CD14-positive monocyte (primary cell): ENCODE results near the gene VPS35L. TPM values are rescaled to one million over a fixed set of nuclear protein-coding genes. Genes with fewer than 3 reads are reported as not detected.

Source experiments
- DNase-seq, 3 donors: peaks; one replicate each; pipeline ENCODE4 v3.0.0-alpha.2; 2011 to 2022
- H2AFZ ChIP-seq: 2 replicates; pipeline ENCODE4 v1.6.0; 2012; ENCODE audit warnings: mild to moderate bottlenecking, low read depth, low read length, inconsistent platforms; ENCODE audit not compliant: insufficient read depth, poor library complexity, severe bottlenecking
- H3K27ac ChIP-seq, 2 donors: 1 replicate in 1 of 2; 2 replicates in 1 of 2; pipeline ENCODE4 v1.5.1; 2012 to 2013; ENCODE audit warnings: low read length in 2 of 2, control low read depth in 1 of 2, inconsistent platforms in 1 of 2, low read depth in 1 of 2, mild to moderate bottlenecking in 1 of 2
- H3K27me3 ChIP-seq, 2 donors: one replicate each; pipeline versions ENCODE4 v1.6.0 to v1.6.1; 2011 to 2013; ENCODE audit warnings: low read length in 2 of 2; ENCODE audit not compliant: control insufficient read depth in 2 of 2, insufficient read depth in 2 of 2
- H3K36me3 ChIP-seq, 2 donors: replicated peaks in 1 of 2; 1 replicate in 1 of 2; 2 replicates in 1 of 2; pipeline versions ENCODE4 v1.5.1 to v1.6.1; 2012 to 2013; ENCODE audit warnings: low read length in 2 of 2, control low read depth in 1 of 2, inconsistent platforms in 1 of 2, mild to moderate bottlenecking in 1 of 2; ENCODE audit not compliant: insufficient read depth in 2 of 2, control insufficient read depth in 1 of 2
- H3K4me1 ChIP-seq, 2 donors: 1 replicate in 1 of 2; 2 replicates in 1 of 2; pipeline versions ENCODE4 v1.5.1 to v1.6.1; 2012 to 2013; ENCODE audit warnings: low read length in 2 of 2, control low read depth in 1 of 2, inconsistent platforms in 1 of 2, mild to moderate bottlenecking in 1 of 2, moderate library complexity in 1 of 2; ENCODE audit not compliant: insufficient read depth in 2 of 2, control insufficient read depth in 1 of 2
- H3K4me2 ChIP-seq: replicated peaks from 2 replicates; pipeline ENCODE3; 2012; ENCODE audit warnings: low read length, moderate library complexity, mild to moderate bottlenecking; ENCODE audit not compliant: poor library complexity, severe bottlenecking; ENCODE audit errors: extremely low read depth
- H3K4me3 ChIP-seq, 3 experiments: fragments of 200-600 bp in 1 of 3; sonication (generic) in 1 of 3; replicated peaks in 1 of 3; 1 replicate in 2 of 3; 2 replicates in 1 of 3; pipeline ENCODE4 v1.5.1; 2011 to 2013; ENCODE audit warnings: low read length in 3 of 3, mild to moderate bottlenecking in 3 of 3, control low read depth in 2 of 3, low read depth in 2 of 3, inconsistent platforms in 1 of 3, moderate library complexity in 1 of 3
- H3K79me2 ChIP-seq: 2 replicates; pipeline ENCODE4 v1.6.0; 2012; ENCODE audit warnings: mild to moderate bottlenecking, control low read depth, inconsistent platforms, low read length, moderate library complexity; ENCODE audit not compliant: insufficient read depth
- H3K9ac ChIP-seq: 2 replicates; pipeline ENCODE4 v1.6.0; 2017; ENCODE audit warnings: low read length, mild to moderate bottlenecking; ENCODE audit not compliant: insufficient read depth, poor library complexity, severe bottlenecking
- H3K9me3 ChIP-seq, 2 donors: replicated peaks in 1 of 2; 1 replicate in 1 of 2; 2 replicates in 1 of 2; pipeline versions ENCODE4 v1.5.1 to v1.6.1; 2012 to 2013; ENCODE audit warnings: low read length in 2 of 2, control low read depth in 1 of 2; ENCODE audit not compliant: control insufficient read depth in 1 of 2, insufficient read depth in 1 of 2
- H4K20me1 ChIP-seq: 2 replicates; pipeline ENCODE4 v1.6.0; 2012; ENCODE audit warnings: mild to moderate bottlenecking, low read length, control low read depth, moderate library complexity; ENCODE audit not compliant: insufficient read depth
- H3K27ac Mint-ChIP-seq, 7 donors: one replicate each; pipeline ENCODE4 v1.8.0; 2020; ENCODE audit warnings: mild to moderate bottlenecking in 7 of 7, mixed read lengths in 7 of 7, moderate library complexity in 6 of 7, inconsistent platforms in 2 of 7
- H3K27me3 Mint-ChIP-seq, 3 donors: one replicate each; pipeline ENCODE4 v1.8.0; 2021 to 2022; ENCODE audit warnings: low read depth in 3 of 3, mild to moderate bottlenecking in 3 of 3, mixed read lengths in 3 of 3, moderate library complexity in 3 of 3, inconsistent platforms in 1 of 3
- H3K36me3 Mint-ChIP-seq, 2 donors: one replicate each; pipeline ENCODE4 v1.8.0; 2020; ENCODE audit warnings: mixed read lengths in 2 of 2, inconsistent platforms in 1 of 2, mild to moderate bottlenecking in 1 of 2
- H3K4me1 Mint-ChIP-seq: one replicate; pipeline ENCODE4 v1.8.0; 2020; ENCODE audit warnings: mild to moderate bottlenecking, mixed read lengths
- H3K4me3 Mint-ChIP-seq, 2 donors: one replicate each; pipeline ENCODE4 v1.8.0; 2020; ENCODE audit warnings: mild to moderate bottlenecking in 2 of 2, mixed read lengths in 2 of 2, moderate library complexity in 1 of 2
- H3K9me3 Mint-ChIP-seq, 7 donors: one replicate each; pipeline ENCODE4 v1.8.0; 2020 to 2022; ENCODE audit warnings: mixed read lengths in 7 of 7, mild to moderate bottlenecking in 6 of 7, moderate library complexity in 6 of 7, inconsistent platforms in 2 of 7
- WGBS: methylation state at CpG from one replicate; pipeline ENCODE4 v1.1.5; 2013; ENCODE audit warnings: missing lambda C conversion rate; ENCODE audit not compliant: insufficient coverage; 5-methylcytosine and 5-hydroxymethylcytosine counted together
- intact Hi-C, 2 donors: fragments of 100-400 bp; cut with micrococcal nuclease; formaldehyde crosslinking; loops; one replicate each; pipeline versions ENCODE4 v1.15.0 to v1.15.1; 2023
- polyA plus RNA-seq, 3 donors: library from polyadenylated mRNA; depleted of rRNA in 1 of 3; unstranded in 2 of 3; stranded (reverse) in 1 of 3; fragments of 300-500 nt in 2 of 3; fragments of >200 nt in 1 of 3; fragmentation: Illumina TruSeq in 2 of 3; gene quantifications; 1 replicate in 2 of 3; 2 replicates in 1 of 3; pipeline ENCODE4 v1.2.3, GENCODE V29; 2012 to 2021
- TF ChIP-seq, protein P1 (sequence below): fragments of 200-600 bp; IDR thresholded peaks from one replicate; pipeline ENCODE4 v1.8.0; 2022; ENCODE audit warnings: antibody characterized with exemption, mild to moderate bottlenecking

Gene VPS35L
- polyA plus RNA-seq, 3 donors: 29.7 to 51.4 (median 48.8) TPM

DNA sequence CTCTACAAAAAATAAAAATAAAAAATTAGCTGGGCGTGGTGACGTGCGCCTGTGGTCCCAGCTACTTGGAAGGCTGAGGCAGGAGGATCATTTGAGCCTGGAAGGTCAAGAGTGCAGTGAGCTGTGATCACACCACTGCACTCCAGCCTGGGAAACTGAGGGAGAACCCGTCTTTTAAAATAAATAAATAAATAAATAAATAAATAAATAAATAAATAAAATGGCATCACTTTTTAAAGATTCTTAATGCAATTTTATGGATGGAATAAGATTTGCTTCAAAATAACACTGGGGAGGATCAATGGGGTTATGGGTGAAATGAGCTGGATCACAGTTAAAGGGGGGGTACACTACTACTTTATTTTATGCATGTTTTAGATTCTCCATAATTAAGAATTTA, 48.5 kb upstream of the VPS35L start:
- H3K36me3 Mint-ChIP-seq: peaks cover 61 to 75% of the 10 kb centered on the region in 2 donors
- H3K27me3 Mint-ChIP-seq: no peaks in the 10 kb centered on the region
- peak overlapping the region in 1 of 7 donors; percentile 21 for H3K27ac Mint-ChIP-seq
- Histone ChIP-seq H3K4me1 (peaks cover 10 to 15% of the 10 kb centered on the region in 2 donors), H3K9ac (no peak overlapping the region), H2AFZ (no peak overlapping the region), H3K27ac (no peak overlapping the region), H3K9me3 (no peaks in the 10 kb centered on the region), H3K27me3 (no peaks in the 10 kb centered on the region), H4K20me1 (no peaks in the 10 kb centered on the region), H3K4me3 (no peak overlapping the region), H3K36me3 (peaks cover 69 to 82% of the 10 kb centered on the region in 2 donors), H3K4me2 (no peak overlapping the region), H3K79me2 (peaks cover 1% of the 10 kb centered on the region)
- DNase-seq: no peak
- TF ChIP-seq, protein P1, sequence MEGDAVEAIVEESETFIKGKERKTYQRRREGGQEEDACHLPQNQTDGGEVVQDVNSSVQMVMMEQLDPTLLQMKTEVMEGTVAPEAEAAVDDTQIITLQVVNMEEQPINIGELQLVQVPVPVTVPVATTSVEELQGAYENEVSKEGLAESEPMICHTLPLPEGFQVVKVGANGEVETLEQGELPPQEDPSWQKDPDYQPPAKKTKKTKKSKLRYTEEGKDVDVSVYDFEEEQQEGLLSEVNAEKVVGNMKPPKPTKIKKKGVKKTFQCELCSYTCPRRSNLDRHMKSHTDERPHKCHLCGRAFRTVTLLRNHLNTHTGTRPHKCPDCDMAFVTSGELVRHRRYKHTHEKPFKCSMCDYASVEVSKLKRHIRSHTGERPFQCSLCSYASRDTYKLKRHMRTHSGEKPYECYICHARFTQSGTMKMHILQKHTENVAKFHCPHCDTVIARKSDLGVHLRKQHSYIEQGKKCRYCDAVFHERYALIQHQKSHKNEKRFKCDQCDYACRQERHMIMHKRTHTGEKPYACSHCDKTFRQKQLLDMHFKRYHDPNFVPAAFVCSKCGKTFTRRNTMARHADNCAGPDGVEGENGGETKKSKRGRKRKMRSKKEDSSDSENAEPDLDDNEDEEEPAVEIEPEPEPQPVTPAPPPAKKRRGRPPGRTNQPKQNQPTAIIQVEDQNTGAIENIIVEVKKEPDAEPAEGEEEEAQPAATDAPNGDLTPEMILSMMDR: no peak
- no peak overlapping the region for H3K4me3 Mint-ChIP-seq
- no CpG with 5 or more reads among the region's 4 CpGs for WGBS
- intact Hi-C loops: loop anchor here in 1 of 2 donors (10.0 kb wide), 1 partner anchor 122 kb away; no protein-coding TSS in a partner anchor
- H3K9me3 Mint-ChIP-seq: no peaks in the 10 kb centered on the region
- peaks cover 8% of the 10 kb centered on the region for H3K4me1 Mint-ChIP-seq

DNA sequence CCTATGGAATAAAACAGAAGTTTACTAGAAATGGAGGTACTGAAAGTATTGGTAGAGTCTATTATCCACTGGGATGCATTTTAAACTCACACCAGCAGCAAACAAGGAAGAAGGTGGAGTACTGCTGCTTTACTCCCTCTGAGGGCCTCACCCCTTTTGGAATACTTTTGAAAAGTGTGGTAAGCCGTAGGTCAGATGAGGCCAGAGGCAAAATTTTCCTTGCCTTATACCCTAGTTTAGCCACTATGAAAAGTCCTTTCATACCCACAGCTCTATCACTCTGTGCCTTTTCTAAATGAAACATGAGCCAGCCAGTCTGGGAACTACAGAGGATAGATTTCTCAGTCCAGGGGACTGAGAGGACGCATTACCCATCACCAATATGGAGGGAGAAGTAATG, 47.6 kb upstream of the VPS35L start:
- no peaks in the 10 kb centered on the region for H3K9me3 ChIP-seq

More for the DNA sequence above, 47.6 kb upstream of the VPS35L start:
- H3K27me3 Mint-ChIP-seq: no peaks in the 10 kb centered on the region
- intact Hi-C loops: loop anchor here in 1 of 2 donors (10.0 kb wide), 1 partner anchor 123 kb away; no protein-coding TSS in a partner anchor
- Histone ChIP-seq H3K36me3 (peaks cover 61 to 73% of the 10 kb centered on the region in 2 donors), H3K4me3 (no peak overlapping the region), H3K79me2 (peaks cover 10% of the 10 kb centered on the region), H3K4me2 (no peak overlapping the region), H3K9ac (no peak overlapping the region), H3K27me3 (no peaks in the 10 kb centered on the region), H3K27ac (no peak overlapping the region), H2AFZ (no peak overlapping the region), H4K20me1 (no peaks in the 10 kb centered on the region), H3K4me1 (peaks cover 10 to 21% of the 10 kb centered on the region in 2 donors)
- no peak for DNase-seq
- H3K9me3 Mint-ChIP-seq: peaks cover 0 to 3% (median 0%) of the 10 kb centered on the region in 7 donors
- H3K27ac Mint-ChIP-seq: peak overlapping the region in 1 of 7 donors; percentile 30
- peaks cover 17% of the 10 kb centered on the region for H3K4me1 Mint-ChIP-seq
- peaks cover 60 to 73% of the 10 kb centered on the region in 2 donors for H3K36me3 Mint-ChIP-seq
- TF ChIP-seq, protein P1: no peak
- no peak overlapping the region for H3K4me3 Mint-ChIP-seq
- no CpG with 5 or more reads among the region's 2 CpGs for WGBS
